ENCODE measurements around the gene SETD2.

GRCh38 chr3:47008234-47008796 lies 155.6 kb downstream of the SETD2 start:
- TF ChIP-seq MAX (IDR thresholded peaks at IDR 0.05) (no peak), CEBPB (IDR thresholded peaks at IDR 0.05) (no peak), REST (IDR thresholded peaks at IDR 0.05; ENCODE audit: low read depth) (no peak), YY1 (IDR thresholded peaks at IDR 0.05; ENCODE audit: low read depth) (no peak), EGR1 (IDR thresholded peaks at IDR 0.05) (no peak), FOXM1 (IDR thresholded peaks at IDR 0.05; ENCODE audit: borderline replicate concordance, low read depth) (no peak), RAD21 (IDR thresholded peaks at IDR 0.05; ENCODE audit: low read depth) (no peak), TEAD4 (IDR thresholded peaks at IDR 0.05) (no peak), EP300 (IDR thresholded peaks at IDR 0.05; ENCODE audit: borderline replicate concordance) (no peak), TCF12 (IDR thresholded peaks at IDR 0.05; ENCODE audit: low read depth) (no peak), TAF1 (IDR thresholded peaks at IDR 0.05; ENCODE audit: low read depth) (no peak), ZBTB7A (IDR thresholded peaks at IDR 0.05; ENCODE audit: low read depth) (no peak)
